WERI-Rb-1 (cell line): ENCODE data around the gene KCTD14.

Experiments
- DNase-seq: peaks from one replicate; pipeline ENCODE4 v3.0.0-alpha.2; 2020
- H3K27ac ChIP-seq: fragments of 250-450 bp; sonication (Bioruptor Pico); 2 replicates; pipeline ENCODE4 v1.5.1; 2020; ENCODE audit warnings: mild to moderate bottlenecking, moderate library complexity
- H3K27me3 ChIP-seq: fragments of 250-450 bp; sonication (Bioruptor Pico); 2 replicates; pipeline ENCODE4 v1.5.1; 2021; ENCODE audit warnings: mild to moderate bottlenecking, low read depth, moderate library complexity; ENCODE audit not compliant: insufficient read depth, severe bottlenecking
- H3K36me3 ChIP-seq: fragments of 250-450 bp; sonication (Bioruptor Pico); 2 replicates; pipeline ENCODE4 v1.5.1; 2020; ENCODE audit warnings: mild to moderate bottlenecking, moderate library complexity
- H3K4me3 ChIP-seq: 2 replicates; pipeline ENCODE4 v1.5.1; 2011; ENCODE audit warnings: low read depth, mild to moderate bottlenecking, control low read depth, low read length
- H3K9me3 ChIP-seq: fragments of 250-450 bp; sonication (Bioruptor Pico); 2 replicates; pipeline ENCODE4 v1.5.1; 2021; ENCODE audit warnings: mild to moderate bottlenecking, moderate library complexity; ENCODE audit not compliant: severe bottlenecking
- TF ChIP-seq, protein P1 (sequence below): IDR thresholded peaks from 2 replicates; pipeline ENCODE4 v1.5.1; 2011; ENCODE audit warnings: low read depth, mild to moderate bottlenecking, control low read depth, inconsistent platforms, low read length

The KCTD14 gene

DNA sequence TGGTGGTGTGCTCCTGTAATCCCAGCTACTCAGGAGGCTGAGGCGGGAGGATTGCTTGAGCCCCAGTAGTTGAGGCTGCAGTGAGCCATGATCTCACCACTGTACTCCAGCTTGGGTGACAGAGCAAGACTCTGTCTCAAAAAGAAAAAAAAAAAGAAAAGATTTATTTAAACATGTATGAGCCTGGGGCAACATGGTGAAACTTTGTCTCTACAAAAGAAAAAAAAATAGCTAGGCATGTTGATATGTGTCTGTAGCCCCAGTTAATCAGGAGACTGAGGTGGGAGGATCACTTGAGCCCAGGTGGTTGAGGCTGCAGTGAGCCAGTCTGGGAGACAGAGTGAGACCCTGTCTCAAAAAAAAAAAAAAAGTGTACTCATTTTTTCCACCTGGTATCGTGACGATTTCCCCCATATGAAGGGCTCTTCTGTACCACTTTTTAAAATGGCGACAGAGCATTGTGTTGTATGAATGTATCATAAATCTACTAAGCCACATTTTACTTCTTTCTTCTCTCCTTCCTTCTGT is 16.4 kb upstream of the KCTD14 start:
- H3K9me3 ChIP-seq, result no peaks in the 10 kb centered on the region
- DNase-seq, result no peak
- no peaks in the 10 kb centered on the region for H3K36me3 ChIP-seq
- no peak overlapping the region for H3K4me3 ChIP-seq
- TF ChIP-seq, protein P1, sequence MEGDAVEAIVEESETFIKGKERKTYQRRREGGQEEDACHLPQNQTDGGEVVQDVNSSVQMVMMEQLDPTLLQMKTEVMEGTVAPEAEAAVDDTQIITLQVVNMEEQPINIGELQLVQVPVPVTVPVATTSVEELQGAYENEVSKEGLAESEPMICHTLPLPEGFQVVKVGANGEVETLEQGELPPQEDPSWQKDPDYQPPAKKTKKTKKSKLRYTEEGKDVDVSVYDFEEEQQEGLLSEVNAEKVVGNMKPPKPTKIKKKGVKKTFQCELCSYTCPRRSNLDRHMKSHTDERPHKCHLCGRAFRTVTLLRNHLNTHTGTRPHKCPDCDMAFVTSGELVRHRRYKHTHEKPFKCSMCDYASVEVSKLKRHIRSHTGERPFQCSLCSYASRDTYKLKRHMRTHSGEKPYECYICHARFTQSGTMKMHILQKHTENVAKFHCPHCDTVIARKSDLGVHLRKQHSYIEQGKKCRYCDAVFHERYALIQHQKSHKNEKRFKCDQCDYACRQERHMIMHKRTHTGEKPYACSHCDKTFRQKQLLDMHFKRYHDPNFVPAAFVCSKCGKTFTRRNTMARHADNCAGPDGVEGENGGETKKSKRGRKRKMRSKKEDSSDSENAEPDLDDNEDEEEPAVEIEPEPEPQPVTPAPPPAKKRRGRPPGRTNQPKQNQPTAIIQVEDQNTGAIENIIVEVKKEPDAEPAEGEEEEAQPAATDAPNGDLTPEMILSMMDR, result no peak
- no peaks in the 10 kb centered on the region for H3K27me3 ChIP-seq
- no peak overlapping the region for H3K27ac ChIP-seq

DNA sequence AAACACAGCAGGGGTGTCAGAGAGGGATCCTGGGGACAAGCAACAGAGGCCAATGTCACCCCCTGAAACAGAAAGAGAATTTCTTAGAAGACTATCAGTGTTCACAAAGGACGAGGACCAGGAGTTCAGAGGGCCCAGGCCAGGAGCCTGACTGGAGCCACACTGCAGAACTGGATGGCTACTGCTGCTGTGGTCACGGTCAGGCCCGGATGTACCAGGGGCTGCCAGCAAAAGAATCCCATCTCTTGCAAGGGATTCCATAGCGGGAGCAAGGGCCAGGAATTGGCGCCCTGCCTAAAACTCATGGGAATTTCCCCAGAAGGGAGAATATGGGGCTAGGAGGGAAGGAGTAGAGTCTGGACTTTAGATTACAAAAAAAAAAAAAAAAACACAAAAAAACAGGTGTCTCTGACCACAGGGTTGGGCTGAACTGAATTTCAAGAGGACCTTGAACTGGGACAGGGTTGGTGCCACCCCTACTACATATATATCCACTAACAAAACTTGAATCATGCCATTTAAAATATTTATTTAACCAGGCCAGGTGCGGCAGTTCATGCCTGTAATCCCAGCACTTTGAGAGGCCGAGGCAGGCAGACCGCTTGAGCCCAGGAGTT is 15.7 kb upstream of the KCTD14 start:
- TF ChIP-seq, protein P1, result no peak

DNA sequence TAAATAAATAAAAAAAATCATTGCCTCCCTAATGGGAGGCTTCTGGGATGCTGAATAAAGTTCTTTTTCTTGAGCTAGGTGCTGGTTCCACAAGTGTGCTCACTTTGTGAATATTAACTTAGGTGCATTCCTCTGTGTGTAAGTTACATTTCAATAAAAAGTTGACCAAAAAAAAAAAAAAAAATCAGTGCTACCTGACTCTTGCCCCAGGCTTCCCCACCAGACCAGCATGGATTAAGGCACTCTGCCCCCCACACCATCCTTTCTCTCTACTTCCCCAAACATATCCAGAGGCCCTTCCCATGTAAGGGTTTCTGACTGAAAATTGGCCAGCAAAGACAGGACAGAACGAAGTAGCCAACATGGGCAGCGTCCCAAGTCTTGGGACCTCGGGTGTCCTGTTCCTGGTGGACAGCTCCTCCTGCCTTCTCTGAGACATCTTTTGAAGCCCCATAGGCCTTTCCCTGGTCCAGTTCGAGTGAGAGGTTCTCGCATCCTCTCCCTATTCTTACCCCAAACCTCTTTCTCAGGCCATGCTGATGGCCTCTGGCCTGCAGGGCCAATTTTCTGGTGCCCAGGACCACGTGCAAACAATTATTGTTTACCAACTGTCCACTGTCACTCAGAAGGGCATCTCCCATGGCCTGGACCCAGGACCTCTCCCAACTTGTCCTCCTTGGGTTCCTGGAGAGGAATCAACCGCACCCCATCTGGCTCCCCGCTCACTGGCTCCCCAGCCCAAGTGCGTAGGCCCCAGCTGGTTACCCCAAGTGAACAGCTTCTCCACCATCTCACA is 14.9 kb upstream of the KCTD14 start:
- DNase-seq, result no peak
- Histone ChIP-seq H3K27me3 (no peaks in the 10 kb centered on the region), H3K9me3 (no peaks in the 10 kb centered on the region), H3K4me3 (no peak overlapping the region), H3K36me3 (no peaks in the 10 kb centered on the region), H3K27ac (no peak overlapping the region)
- TF ChIP-seq, protein P1, result no peak

More for the DNA sequence above, 15.7 kb upstream of the KCTD14 start:
- Histone ChIP-seq H3K27me3 (no peaks in the 10 kb centered on the region), H3K27ac (no peak overlapping the region), H3K4me3 (no peak overlapping the region), H3K9me3 (no peaks in the 10 kb centered on the region), H3K36me3 (no peaks in the 10 kb centered on the region)
- DNase-seq, result no peak

DNA sequence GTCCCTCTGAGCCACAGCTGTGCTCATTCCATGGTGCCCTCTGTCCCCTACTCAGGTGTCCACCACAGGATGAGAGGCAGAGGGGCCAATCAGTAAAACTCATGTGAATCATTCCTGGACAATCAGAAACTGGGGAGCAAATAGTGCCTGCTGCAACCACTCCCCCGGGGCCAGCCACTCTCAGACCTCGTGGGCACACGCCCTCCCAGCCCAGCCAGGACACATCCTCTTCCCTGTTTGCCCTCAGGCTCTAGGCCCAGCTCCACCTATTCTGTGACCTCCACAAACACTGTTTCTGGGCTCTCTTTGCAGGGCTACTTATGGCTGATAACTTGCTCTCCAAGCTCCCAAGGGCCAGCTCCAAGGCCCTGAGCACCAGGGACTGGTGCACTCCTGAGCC is 14.0 kb upstream of the KCTD14 start:
- TF ChIP-seq, protein P1, result no peak
- no peak for DNase-seq
- no peaks in the 10 kb centered on the region for H3K27me3 ChIP-seq
- H3K36me3 ChIP-seq, result no peaks in the 10 kb centered on the region
- no peak overlapping the region for H3K4me3 ChIP-seq
- no peak overlapping the region for H3K27ac ChIP-seq
- no peaks in the 10 kb centered on the region for H3K9me3 ChIP-seq

DNA sequence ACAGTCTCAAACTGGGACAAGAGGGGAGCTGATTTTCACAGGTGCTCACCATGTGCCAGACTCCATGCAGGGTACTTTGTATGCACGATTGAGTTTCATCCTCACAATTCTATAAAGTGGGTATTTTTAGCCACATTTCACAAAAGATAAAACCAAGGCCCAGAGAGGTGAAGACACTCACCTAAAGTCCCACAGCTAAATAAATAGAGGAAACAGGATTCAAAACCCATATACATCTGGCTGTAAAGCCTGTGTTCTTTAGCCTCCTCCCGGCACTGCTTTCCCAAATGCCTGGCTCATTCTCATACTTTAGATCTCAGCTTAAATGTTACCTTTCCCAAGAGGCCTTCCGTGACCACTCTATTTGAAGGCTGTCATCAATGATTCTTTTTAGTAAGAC is 13.2 kb upstream of the KCTD14 start:
- Histone ChIP-seq H3K36me3 (no peaks in the 10 kb centered on the region), H3K27me3 (no peaks in the 10 kb centered on the region), H3K27ac (no peak overlapping the region), H3K9me3 (no peaks in the 10 kb centered on the region), H3K4me3 (no peak overlapping the region)
- TF ChIP-seq, protein P1, result no peak
- no peak for DNase-seq
